ENCODE measurements around the gene HOPX. TPM values are rescaled to one million over a fixed set of nuclear protein-coding genes. Genes with fewer than 3 reads are reported as not detected.
"Not testable (repeated sequence)": the region's sequence is repeated elsewhere in the genome, so short reads cannot be mapped to it uniquely, and the experiment has no call there.

HOPX gene
- total RNA-seq, 1 donor from 2014 or later: 27.6 TPM

DNA sequence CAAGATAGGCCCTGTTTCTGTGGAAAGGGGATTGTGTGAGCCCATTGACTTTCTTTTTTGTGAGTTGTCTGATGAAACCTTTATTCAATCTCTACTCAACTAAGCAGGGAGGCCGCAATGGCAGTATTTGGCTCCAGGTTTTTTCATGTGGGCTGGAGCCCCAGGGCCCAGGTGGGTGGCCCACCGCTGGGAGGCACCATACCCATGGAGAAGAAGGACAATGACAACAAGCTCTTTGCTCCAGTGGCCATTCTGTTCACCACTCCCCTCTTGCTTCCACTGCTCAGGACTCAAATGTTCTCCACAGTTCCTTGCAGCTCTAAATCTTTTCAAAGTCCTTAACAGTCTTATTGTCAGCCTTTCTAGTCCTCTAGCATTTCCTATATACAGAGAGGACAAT, 54.1 kb downstream of the HOPX start:
- DNase-seq (ENCODE audit: low spot score): no peak

DNA sequence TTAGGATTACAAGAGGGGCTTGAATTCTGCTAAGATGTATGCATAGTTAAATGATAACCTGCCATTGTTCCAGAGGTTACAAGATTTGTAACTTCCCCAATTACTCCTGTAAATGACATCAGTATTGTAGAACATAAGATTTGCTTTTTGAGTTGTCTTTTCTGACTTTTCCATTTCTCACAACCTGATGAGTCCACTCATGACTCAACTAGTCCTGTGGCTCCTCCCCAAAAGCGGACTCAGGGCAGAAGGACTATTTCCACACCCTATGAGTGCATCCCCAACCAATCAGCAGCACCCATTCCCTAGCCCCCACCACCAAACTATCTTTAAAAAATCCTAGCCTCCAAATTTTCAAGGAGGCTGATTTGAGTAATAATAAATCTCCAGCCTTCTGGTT, 54.7 kb downstream of the HOPX start:
- DNase-seq (ENCODE audit: low spot score): no peak

DNA sequence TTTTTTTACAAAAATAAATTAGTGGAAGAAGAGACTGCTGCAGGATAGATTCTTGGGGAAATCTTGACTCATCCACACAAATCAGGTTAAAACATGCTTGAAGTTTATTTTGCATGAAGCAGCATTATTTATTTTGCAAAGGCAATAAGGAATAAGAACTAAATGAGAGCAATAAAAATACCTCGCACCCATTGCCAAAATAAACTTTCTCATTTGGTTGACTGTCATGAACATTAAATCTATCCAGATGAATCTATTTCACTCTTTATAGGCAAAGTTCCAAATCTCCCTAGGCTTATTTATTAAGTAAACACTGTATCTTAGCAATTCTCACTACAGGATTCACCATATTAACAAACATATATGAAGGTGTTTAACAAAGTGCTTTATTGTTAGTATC, 58.9 kb downstream of the HOPX start:
- DNase-seq (ENCODE audit: low spot score): no peak

DNA sequence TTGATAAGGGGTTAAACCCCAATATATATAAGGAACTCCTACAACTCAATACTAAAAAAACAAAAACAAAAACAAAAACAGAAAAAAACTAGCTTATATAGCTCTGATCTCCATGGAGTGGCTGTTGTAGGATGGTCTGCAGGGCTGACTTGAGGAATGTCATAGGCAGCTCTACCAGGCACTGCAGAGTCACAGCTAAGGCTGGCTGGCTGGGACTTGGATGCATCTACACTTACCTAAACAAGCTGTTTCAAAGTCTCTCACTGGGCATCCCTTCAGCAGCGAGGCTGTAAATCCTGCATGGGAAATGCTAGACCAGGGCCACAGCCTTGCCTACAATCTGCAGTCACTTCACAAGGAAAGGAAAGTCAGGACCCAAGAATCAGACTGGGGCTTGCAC, 61.3 kb downstream of the HOPX start:
- DNase-seq (ENCODE audit: low spot score): no peak

DNA sequence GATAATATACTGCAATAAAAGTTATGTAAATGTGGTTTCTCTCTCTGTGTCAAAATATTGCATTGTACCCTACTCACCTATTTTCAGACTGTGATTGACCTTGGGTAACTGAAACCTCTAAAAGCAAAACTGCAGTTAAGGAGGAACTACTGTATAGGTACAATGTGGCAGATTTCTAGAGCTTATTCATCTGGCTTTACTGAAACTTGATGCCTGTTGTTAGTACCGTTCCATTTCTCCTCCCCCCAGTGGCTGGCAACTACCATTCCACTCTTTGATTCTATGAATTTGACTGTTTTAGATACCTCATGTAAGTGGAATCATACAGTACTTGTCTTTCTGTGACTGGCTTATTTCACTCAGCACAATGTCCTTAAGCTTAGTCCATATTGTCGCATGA, 61.9 kb downstream of the HOPX start:
- no peak for DNase-seq (ENCODE audit: low spot score)

DNA sequence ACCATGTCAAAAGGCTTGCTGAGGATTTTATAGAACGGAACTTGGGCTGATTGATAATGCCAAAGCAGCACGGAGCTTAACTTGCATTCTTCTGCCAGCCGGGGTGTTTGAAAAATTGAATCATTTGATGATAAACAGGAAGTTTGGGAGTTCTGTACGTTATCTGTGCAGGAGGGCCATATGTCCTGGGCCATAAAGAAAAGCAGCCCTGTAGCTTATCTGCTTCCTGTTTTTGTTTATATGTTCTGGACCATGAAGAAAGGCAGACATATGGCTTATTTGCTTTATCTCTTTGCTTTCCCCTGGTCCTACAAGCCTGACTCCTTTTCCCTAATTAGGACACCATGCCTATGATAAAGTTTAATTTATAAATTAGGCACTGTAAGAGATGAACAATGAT, 62.4 kb downstream of the HOPX start:
- DNase-seq (ENCODE audit: low spot score): no peak

DNA sequence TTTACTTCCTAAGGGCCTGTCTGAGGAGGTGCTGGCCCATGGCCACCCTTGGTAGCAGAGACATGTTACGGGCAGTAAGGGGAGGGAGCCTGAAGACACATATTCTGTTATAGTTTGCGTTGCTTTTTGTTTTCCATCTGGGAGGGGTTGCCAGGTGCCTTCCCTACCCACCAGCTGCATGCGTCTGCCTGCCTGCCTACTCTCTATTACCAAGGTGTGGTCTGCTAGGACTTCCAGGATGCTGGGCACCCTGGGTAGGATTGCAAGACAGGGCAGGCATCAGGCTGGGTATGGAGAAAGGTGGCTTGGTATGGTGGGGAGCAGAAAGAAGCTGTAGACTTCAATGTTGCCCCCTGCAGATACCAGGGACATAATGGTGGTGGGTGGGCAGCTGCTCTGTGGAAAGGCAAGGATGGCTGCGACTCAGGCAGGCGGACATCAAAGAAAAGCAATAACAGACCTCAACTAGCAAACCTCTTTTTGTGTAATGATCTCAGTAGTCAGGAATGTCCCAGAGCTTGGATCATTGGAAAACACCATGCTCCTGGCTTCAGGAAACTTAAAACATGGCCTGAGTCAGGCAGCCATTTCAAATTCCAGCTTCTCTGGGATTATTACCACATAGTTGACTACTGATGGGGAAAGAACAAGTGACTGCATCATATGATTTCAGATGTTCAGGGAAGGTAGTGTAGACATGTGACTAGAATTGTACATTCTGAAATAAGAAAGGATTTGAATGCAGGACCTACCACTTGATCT, 67.8 kb downstream of the HOPX start:
- DNase-seq (ENCODE audit: low spot score): no peak

DNA sequence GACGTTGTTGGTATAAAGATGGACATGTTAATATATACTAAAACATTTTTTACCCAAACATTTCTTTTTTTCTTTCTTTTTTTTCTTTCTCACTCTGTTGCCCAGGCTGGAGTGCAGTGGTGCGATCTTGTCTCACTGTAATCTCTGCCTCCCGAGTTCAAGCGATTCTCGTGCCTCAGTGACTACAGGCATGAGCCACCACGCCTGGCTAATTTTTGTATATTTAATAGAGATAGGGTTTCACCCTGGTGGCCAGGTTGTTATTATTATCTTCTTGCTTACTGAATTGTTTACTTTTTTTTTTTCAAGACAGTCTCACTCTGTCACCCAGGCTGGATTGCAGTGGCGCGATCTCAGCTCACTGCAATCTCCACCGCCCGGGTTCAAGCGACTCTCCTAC, 68.8 kb downstream of the HOPX start:
- DNase-seq (ENCODE audit: low spot score): no peak

DNA sequence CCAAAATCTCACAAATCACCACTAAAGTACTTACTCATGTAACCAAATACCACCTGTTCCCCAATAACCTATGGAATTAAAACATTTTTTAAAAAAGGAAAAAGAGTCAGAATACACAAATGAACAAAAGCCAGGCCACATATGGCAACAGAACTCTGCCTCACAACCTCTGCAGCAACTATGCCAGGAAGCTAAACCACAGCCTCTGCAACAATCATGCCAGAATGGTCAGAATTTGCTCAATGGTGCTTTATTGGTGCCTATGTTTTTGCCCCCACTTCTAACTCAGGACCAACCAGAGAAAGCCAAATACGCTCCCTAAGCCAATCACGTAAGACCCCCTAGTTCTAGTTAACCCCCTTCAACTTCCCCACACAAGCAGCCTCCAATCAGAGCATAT, 69.6 kb downstream of the HOPX start:
- DNase-seq (ENCODE audit: low spot score): no peak

DNA sequence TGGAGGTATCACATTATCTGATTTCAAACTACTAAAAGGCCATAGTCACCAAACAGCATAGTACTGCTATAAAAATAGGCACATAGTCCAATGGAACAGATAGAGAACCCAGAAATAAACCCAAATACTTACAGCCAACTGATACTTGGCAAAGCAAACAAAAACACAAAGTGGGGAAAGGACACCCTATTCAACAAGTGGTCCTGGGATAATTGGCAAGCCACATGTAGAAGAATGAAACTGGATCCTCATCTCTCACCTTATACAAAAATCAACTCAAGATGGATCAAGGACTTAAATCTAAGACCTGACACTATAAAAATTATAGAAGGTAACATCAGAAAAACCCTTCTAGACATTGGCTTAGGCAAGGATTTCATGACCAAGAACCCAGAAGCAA, 70.9 kb downstream of the HOPX start:
- DNase-seq (ENCODE audit: low spot score): not testable (repeated sequence)

DNA sequence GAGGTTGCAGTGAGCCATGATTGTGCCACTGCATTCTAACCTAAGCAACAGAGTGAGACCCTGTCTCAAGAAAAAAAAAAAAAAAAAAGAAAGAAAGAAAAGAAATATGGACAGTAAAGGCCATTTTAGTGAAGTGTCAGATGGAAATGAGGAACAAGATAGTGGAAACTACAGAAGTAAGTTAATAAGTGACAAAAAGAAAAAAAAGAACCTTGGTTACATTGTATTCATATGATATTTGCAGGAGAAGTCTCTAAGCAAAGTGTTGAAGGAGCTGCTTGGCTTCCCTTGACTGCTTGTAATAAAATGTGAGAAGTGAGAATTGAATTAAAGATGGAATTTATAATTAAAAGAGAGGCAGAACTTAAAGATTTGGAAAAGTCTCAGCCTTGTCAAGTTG, 73.2 kb downstream of the HOPX start:
- no peak for DNase-seq (ENCODE audit: low spot score)

DNA sequence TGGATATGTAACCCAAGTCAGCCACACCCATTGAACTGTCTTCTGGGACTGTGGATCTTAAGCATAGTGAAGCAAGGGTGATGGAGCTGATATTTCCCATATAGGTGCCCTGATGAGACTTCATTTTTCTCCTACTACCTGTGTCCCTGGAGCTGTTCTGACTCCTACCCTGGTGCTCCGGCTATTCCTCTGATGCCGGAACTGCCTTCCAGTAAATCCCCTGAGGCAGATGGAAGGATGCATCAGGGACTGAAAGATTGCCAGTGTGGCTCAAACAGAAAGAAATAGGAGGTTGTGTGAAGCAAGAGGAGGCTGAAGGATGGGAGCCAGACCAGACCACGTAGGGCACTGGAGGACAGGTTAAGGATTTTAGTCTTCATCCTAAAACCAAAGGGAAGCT, 74.7 kb downstream of the HOPX start:
- no peak for DNase-seq (ENCODE audit: low spot score)

DNA sequence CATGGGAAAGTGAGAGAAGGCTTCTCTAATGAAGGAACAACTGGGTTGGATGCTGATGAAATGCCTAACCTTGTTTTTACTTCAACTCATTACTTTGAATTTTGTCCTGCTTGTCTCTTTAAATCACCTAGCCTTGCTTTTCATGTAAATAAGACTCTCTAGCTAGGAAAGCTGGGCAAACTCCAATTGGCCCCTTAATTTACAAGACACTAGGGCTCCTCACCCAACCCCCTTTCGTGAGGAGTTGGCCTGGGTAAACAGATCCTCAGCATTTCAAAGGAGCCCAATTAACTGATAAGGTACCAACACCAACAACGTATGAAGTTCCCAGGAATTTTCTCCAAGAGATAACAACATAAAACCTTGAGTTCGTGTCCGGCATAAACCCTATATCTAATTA, 75.6 kb downstream of the HOPX start:
- not testable (repeated sequence) for DNase-seq (ENCODE audit: low spot score)

DNA sequence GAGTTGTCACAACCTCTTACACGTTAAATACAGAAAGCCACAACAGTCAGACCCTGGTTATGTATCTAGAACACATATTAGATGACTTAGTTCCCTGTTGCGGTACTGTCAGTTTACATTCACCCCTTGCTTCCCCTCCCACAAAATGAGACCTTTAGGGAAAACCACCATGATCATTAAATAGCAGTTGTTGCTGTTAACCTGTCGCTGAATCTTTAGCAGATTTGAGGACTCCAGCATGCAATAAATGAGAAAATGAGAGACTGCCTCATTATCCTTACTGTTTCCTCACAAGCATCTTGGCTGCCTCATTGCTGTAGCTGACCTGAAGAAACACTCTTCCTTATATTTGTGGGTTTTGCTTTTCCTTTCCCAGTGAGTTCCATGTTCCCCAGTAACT, 77.8 kb downstream of the HOPX start:
- no peak for DNase-seq (ENCODE audit: low spot score)

Other genes with a start within 250 kb of the HOPX start
- 5.8 TPM for gene PPAT, start 245.7 kb downstream of the HOPX start, total RNA-seq
- gene PAICS, start 245.0 kb downstream of the HOPX start, total RNA-seq: 36.5 TPM
- 65.7 TPM for gene SRP72, start 213.7 kb downstream of the HOPX start, total RNA-seq
- gene ARL9, start 175.5 kb downstream of the HOPX start, total RNA-seq: 0.43 TPM
- gene SPINK2, start 140.4 kb upstream of the HOPX start, total RNA-seq: 0.63 TPM
- gene REST, start 226.6 kb upstream of the HOPX start, total RNA-seq: 48.3 TPM